Colon (tissue), 2 donors: Measurements from ENCODE around the gene HAAO.

Experiments used
- FAIRE-seq: peaks from 2 replicates; lab custom pipeline; 2012; peaks lifted over from hg19 to GRCh38; lab: Jason Lieb, UNC
- donor health status: control.
- donor health status: control.

Gene HAAO

DNA sequence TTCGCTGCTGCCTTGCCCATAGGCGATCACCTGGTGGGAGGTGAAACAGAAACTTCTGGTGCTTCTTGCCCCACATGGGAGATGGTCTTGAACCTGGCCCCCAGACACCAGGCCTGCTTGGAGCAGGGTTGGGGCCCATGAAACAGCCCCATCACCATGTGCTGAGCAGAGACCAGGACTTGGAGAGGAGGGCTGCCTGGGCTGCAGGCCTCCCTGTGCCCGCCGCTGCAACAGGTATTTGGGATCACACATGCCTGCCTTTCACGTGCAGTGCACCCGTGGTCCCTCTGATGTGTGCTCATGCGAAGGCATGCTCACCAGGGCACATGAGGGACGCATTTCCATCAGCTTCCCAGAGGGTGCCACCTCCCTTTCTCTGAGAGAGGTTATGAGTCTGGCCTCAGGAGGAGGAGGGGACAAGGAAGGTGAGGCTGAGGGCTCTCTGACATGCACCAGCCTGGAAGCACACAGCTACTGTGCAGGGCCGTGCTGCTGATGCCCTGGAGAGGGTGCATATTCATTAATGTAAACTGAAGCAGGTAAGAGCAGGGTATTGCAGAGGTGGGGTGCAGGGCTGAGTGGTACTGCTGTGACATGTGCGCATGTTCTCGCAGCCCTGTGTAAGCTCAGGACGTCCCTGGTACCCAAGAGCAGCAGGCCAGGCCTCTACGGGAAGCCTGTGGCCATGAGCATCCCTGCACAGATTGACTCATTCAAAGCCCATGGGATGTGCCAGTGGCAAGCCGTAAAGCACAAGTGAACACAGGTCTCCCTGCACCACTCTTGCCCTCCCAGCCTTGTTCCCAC, 24.3 kb downstream of the HAAO start:
- FAIRE-seq, result no peak

DNA sequence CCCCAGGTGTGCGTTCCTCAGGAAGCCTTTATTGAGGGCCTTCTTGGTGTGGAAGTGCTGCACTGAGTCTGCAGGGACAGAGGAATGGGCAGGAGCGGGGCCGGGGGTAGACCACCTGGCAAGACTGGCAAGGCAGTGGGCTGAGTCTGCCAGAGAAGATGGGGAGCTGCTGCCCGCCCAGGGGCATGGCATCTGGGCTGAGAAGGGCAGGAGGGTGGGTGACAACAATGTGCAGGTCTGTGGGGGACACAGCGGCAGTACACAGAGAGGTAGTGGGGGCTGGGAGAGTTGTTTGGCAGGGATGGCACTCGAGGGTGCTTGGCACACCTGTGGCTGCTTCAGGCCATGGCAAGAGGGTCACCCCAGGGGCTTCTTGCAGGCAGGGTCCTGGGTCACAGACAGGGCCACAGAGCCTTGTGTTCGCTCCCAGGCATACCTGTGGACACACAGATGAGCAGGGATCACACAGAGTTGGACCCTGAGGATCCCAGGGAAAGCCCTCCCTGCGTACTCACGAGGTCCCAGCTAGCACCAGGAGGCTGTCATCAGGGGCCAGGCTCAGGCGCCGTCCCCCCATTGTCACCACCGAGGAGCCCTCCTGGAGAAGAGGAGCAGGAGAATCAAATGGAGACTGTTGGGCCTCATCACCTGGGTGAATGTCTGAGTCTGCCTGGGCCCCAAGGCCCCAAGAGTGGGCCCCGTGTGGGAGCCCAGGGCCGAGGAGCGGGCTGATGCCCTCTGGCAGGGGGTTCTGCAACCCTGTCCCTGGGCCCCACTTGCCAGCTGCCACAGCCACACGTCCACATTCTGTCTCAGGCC, 25.1 kb downstream of the HAAO start:
- no peak for FAIRE-seq

DNA sequence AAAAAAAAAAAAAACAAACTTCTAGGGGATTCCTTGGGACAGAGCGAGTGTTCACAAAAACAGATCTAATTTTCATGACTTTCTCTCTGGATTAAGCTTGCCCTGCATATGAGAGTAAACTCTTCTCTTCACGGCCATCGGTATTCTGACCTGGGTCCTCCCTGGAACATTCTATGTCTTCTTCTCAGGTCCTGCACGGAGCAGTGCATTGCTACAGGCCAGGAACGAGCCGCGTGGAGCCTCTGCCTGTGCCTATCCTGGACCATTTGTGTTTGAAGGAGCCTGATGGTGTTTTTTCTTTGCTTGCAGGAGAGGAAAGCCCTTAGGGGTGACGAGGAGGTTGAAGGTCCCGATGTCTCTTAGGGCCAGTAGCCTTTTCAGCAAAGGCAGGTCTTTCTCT, 26.7 kb downstream of the HAAO start:
- FAIRE-seq, result no peak

DNA sequence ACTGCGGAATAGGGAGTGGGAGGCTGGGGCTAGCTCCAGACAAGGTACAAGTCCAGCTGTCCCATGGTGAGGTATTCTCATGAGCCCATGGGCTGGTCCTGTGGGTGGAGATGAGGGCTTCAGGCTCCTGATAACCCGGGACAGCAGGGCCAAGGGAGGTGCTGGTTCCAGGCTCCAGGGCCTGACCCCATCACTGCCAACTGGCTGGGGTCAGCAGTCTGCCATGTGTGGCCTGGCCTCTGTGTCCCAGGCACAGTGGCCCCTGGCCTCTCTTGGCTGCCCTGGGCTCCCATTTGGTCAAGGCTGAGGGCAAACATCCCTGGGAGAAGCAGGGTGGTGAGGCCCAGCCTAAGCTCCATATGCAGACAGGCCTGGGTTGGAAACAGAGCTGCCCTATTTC, 27.5 kb downstream of the HAAO start:
- FAIRE-seq, result no peak

DNA sequence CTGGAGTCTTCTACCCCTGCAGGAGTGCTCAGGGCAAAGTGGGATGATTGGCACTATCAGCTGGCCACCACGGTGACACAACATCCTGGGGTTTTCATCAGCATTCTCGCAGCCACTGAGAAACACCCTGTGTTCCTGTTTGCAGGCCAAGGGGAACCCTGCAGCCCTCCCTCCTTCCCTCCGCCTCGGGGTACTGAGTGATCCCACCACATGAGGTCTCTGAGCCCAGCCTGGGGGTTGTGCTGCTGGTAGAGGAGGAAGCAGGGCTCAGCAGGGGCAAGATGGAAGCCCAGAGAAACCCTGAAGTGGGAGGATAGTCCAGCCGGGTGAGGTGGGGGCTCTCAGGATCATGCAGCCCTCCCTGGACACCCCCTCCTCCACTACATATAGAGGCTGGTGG, 28.3 kb downstream of the HAAO start, which contains the start of gene OXER1:
OXER1 (minus strand) TSS at position 40 of the 400 bp plus-strand sequence. CDS start 73 bp downstream, outside the sequence.
- no peak for FAIRE-seq

DNA sequence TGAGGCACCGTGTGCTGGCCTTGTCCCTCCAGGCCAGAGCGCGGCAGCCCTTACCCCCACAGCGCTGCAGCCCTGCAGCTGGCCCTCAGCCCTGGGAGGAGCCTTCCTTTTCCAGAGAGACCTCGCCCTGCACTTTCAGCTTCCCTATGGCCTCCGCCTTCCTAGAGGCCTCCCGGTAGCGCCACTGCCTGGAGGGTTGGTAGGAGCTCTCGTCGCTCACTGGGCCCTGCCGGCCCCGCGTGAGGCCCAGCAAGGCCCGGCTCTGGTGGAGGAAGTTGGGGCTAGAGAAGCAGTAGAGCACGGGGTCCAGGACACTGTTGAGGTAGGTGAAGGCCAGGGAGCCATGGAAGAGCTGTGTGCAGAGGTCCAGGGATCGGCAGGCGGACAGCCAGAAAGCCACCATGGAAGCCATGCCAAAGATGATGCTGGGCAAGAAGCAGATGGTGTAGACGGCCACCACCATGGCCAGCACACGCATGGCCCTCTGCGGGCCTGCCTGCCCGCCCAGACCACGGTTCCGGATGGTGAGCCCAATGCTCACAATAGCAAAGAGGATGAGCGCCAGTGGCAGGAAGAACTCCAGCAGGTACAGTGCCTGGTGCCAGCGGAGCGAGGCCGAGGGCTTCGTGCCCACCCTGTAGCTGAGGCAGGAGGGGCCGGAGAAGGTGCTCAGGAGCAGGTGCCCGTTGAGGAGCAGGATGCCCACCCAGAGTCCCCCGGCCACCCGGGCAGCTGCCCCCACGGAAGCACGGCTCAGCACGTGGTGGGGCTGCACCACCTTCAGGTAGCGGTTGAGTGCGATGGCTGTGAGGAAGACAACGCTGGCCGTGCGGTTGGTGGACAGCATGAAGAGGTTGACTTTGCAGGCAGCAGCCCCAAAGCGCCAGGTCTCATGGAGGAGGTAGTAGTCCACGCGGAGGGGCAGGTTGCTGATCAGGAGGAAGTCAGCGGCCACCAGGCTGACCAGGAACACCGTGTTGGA, 29.3 kb downstream of the HAAO start:
- FAIRE-seq, result no peak

DNA sequence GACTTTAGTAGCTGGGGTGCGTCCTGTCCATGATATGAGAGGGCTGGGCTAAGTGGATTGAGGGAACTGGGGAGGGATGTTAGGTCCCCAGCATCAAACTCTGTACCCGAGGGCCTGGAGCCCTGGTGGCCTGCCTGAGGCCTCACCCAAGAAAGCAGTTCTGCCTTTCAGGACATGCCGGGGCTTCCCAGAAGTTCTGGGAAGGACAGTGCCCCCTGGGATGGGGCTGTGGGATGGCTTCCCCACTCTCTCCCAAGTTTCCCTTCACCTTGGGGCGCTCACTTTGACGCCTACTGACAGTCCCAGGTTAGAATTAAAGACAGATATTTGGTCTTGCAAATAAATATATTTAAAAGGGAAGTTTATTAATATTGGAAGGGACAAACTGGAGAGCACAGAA, 30.2 kb downstream of the HAAO start:
- FAIRE-seq, result no peak

DNA sequence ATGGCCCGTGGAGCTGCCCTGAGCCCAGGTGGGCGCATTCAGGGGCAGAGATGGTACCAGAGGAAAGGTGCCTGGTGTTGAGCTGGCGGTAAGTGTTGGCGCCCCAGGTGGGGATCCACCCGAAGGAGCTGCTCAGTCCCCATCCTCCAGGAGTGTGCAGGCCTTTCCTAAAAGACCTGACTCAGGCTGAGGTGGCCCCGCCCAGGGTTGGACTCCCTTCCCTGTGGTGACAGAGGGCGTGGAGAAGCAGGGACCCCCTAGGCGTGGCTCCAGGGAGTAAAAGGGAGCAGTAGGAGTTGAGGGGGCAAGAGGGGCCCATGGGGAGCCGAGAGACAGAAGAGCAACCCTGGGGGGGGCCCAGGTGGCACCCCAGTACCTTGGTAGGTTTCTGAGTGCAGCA, 30.8 kb downstream of the HAAO start:
- FAIRE-seq, result no peak

DNA sequence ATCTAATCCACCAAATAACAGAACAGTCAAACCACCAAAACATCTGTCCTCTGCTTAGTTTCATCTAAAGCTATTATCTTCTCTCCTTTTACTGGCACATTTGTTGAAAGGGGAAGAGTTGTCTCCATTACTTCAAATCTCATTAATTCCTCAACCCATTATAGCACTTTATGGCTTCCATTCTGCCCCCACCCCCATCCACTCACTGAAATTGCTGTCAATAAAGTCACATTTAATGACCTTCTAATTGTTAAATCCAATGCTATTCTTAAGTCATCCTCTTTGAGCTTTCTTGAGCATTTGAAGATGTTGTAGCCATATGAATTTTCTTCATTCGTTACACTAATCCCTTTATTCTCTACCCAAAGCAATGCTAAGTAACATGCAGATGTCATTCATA, 33.6 kb downstream of the HAAO start:
- FAIRE-seq, result no peak

DNA sequence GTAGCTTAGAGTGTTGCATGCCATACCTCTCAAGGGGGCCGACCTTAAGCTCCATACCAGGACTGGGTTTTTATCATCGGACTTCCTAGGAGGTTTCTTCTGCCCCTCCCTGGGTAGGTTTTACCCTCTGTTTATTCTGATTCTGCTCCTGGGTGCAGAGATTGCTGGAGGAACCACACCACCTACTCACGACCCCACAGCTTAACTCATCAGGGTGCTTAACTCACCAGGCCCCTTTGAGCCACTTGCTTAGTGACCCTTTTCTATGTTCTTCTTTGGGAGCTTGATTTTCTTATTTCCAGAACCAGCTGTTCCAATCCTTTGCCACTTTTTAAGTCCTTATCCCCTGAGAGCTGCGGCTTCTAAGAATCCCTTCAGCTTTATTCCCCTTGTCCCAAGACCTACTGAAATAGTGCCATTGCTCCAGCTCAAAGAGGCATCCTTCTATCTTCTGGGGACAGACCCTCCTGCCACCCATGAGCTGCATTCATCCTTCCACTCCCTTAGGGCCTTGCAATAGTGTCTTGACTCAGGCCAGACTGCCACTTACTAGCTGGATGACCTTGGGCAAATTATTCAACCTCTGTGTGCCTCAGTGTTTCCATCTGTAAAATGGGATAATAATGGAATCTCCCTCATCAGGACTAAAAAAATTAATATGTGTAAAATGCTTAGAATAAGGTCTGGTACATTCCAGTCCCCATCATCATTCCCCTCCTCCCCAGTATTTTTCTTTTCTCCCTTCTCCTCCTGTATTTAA, 34.2 kb downstream of the HAAO start:
- no peak for FAIRE-seq

DNA sequence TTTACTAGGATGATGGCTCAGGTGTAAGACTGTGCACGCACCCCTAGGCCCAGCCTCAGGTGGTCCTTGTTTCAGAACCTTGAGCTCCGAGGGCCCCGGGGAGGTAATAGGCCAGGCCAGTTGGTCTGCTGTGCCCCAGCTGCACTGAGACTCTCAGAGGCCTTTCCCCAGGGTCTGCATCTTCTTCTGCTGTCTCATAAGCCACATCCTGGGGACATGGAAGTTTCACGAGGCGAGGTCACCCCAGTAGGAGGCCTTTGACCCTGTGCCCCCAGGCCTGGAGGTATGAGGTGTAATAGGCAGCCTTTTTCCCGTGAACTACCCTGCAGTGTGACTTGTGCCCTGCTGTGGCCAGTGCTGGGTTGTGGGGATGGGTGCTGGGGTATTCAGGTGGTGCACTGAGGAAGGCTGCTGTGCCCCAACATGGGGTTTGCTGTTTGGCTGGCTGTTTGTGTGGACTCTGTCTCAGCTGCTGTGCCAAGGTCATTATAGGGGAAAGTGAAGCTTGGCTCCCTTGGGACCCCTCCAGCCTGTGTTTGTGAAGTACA, 35.3 kb downstream of the HAAO start:
- no peak for FAIRE-seq

DNA sequence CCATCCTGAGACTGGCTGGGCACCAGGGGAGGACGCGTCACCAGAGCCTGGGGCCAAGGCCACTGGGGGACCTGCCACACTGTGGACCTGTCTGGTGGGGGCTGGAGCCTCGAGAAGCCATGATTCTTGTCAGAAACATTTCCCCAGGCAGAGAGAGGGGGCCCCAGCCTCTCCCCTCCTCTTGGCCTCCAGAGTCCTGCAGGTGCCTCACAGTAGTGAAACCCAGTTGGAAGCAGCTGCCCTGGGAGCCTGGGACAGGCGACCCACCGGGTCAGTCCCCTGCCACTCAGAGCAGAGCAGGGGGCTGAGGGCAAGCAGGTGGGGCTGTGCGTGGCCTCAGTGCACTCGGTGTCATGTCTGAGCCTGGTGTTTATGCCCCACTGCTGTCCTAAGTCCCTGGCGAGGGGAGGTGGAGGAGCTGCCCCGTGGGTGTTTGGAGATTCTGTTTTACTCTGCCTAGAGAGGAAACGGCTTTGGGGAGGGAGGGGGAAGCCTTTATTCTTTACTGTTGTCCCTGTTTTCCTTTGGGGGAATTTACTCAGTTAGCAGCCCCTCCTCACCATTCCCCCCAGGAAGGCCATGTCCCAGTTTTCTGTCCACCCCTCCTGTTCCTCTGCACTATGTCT, 36.1 kb downstream of the HAAO start:
- no peak for FAIRE-seq

DNA sequence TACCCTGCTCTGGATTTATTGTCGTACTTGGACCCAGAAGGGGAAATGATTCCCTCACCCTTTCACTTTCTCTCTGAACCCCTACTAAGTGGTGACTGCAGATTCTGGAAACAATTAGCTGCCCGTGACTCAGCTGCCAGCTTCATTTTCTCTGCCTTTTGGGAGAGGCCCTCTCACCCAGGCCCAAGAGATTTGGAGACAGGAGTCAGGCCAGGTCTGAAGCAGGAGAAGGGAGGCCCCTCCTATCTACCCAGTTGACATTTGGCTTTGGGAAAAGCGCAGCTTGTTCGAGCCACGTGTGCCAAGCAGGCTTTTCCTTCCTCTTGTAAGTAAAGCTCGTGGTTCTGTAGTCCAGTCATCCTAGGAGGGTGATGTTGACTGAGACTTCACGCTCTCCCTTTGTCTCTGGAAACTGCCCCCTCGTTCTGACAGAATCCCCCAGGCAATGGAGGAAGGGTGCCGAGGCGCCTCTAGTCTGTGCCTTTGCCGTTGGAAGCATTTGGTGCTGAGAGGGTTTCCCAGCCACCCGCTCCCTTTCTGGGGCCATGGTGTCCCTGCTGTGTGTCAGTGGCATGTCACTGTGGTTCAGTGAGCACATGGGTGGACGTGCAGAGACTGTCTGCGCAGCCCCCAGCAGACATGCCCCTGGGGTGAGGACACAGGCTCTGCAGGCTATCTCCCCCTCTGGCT, 37.0 kb downstream of the HAAO start:
- no peak for FAIRE-seq

DNA sequence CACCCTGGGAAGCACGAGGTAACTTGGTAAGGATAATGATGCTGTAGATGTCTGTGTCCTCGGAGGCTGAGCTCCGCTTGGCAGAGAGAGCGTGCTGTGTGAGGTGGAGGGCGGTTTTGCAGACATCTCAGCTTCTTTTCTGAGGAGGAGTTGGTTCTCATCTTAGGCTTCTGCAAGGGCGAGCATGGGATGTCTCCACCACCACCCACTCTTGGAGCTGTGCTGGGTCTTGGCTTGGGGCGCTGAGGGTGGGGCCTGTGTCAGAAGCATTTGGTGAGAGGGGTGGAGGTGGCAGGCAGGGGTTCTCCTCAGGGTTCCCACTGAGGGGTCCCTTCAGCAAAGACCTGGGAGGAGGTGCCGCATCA, 37.6 kb downstream of the HAAO start:
- no peak for FAIRE-seq

DNA sequence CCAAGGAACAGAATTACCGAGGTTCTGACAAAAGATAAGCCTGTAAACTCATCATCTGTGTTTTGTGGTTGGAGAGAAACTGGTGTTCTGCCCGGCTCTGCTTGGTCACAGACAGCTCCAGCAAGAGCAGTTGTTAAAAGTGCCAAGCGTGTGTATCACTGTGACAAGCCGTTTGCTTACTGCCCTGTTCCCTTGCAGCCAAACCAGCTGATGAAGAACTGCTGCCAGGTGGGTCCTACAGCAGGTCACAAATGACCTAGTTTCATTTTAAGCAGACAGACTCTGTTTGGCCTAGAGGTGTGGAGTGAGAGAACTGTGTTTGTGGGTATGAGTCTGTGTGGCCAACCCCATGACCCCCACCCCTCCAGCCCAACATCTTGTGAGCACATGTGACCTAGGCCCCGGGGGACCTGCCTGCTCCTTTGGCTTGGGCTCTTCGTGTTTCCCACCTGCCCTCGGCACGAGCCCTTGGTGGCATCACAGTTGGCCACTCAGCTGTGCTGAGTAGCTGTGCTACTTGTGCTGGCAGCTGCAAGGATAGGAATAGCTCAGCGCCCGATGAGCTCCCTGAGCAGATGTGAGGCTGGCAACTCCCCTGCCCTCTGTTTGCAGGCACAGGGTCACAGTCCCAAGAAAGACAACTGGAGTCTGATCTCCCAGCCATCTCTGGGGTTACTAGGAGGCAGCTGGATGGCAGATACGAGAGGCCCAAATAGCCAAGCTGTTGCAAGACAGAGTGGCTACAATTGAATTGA, 38.2 kb downstream of the HAAO start:
- FAIRE-seq, result no peak

DNA sequence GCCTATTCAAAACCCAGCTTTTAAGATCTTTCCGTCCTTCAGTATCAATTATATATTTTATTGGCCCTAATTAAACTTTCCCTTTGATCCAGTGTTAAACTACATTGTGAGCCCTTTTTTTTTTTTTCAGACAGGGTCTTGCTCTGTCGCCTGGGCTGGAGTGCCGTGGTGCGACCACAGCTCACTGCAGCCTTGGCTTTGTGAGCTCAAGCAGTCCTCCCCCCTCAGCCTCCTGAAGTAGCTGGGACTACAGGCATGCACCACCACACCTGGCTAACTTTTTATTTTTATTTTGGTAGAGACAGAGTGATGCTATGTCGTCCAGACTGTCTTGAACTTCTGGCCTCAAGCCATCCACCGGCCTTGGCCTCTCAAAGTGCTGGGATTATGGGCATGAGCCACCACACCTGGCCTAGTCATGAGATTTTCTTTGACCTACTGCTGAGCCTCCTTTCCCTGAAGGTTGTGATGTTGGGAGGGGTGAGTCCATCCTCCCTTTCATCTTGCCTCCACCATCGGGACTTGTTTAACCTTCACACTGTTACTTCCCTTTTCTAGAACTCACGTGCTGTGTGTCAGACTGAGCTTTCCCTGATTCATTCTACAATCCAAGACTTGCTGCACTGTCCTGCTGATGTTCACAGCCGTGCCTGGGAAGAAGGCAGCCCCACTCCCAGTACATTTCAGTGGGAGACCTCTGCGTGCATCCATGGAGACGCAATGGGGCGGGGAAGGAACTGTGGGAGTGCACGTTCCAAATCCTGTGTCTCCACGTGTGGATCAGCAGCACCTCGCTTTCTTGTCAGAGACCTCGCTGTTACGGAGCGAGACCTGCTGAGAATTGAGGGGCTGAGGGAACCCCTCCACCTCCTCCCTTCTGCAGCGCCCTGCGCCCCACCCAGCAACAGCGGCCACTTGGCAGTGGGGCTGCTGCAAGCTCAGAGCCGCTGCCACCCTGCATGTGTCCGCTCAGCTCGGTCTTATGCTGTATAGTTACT, 39.3 kb downstream of the HAAO start:
- no peak for FAIRE-seq

DNA sequence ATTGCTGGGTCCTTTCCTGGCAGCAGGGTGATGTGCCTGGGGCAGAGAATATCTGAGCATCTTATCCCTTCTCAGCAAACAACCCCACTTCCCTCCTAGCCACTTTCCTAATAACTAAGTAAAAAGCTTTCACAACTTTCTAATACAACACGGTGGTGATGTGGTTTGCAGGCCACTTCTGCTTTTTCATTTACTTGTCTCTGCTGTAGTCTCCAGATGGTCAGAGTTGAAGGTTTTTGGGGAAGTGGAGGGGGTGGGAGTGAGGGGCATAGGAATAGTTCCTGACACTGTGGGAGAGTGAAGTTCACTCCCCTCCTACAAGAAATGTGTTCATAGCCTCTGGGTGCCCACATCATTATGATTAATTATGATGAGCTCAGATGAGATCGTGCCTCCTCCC, 40.1 kb downstream of the HAAO start:
- no peak for FAIRE-seq

DNA sequence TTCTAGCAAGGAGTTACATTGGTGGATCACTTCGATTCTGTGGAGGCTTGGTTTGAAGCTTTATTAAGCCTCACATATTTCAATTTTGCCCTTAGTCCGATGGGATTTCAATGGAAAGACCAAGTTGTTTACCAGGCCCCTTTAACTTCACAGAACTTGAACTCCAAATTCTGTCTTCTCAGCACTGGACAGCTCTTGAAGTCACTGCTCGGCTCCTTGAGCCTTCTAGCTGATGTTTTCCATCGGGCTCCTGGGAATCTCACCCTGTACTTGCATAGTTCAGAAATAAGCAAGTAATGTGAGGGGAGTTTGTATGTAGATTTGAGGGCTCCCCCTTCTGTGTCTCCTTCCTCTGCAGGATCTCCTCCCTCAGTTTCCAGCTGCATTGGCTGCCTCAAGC, 43.5 kb downstream of the HAAO start:
- FAIRE-seq, result no peak
